ENCODE data around the gene LRRC19. TPM values are rescaled to one million over a fixed set of nuclear protein-coding genes. Genes with fewer than 3 reads are reported as not detected.

LRRC19 gene
- total and polyA plus RNA-seq, 7 donors: 0.01 TPM; not detected in 6

- Histone ChIP-seq H3K27ac (peak within 1 kb of the TSS; percentile 80), H3K36me3 (ENCODE audit: insufficient read depth in 1 of 2, low read depth in 1 of 2) (no peaks in the 10 kb centered on the region), H3K4me1 (peaks cover 9% of the 10 kb centered on the region), H3K4me3 (peak within 1 kb of the TSS; percentile 66), H3K9me3 (no peaks in the 10 kb centered on the region), H3K27me3 (ENCODE audit: insufficient read depth in 3 of 3, low read length in 2 of 3) (no peaks in the 10 kb centered on the region)
- intact Hi-C loops (cut with DNase I): loop anchor here in 1 of 2 donors (2.0 kb wide), 1 partner anchor 63 kb away; the partner anchor contains the start of gene CAAP1
- ATAC-seq: peak; percentile 100
- no peak for TF ChIP-seq CTCF (IDR thresholded peaks at IDR 0.05)
- WGBS, 3 donors: 1% methylated on average over 52 to 53 of the region's 53 CpGs
- DNase-seq: peak; percentile 98
Measured at GRCh38 chr9:26955921-26956859, 49.3 kb downstream of the LRRC19 start, which contains the start of gene IFT74. Gene IFT74, plus strand, starts transcription at chr9:26956412. Its CDS starts 5,556 bp downstream, at chr9:26961968.

- Histone ChIP-seq H3K27ac (peak overlapping the region; percentile 80), H3K27me3 (ENCODE audit: insufficient read depth in 3 of 3, low read length in 2 of 3) (no peaks in the 10 kb centered on the region), H3K4me3 (peak overlapping the region; percentile 66), H3K9me3 (no peaks in the 10 kb centered on the region), H3K36me3 (ENCODE audit: insufficient read depth in 1 of 2, low read depth in 1 of 2) (no peaks in the 10 kb centered on the region), H3K4me1 (peaks cover 9% of the 10 kb centered on the region)
- intact Hi-C loops (cut with DNase I): no loop called here
- 60 to 64% (median 60%) methylated on average over 4 of the region's 4 CpGs for WGBS, 3 donors
- no peak for TF ChIP-seq CTCF (IDR thresholded peaks at IDR 0.05)
- ATAC-seq (peak in 1 of 4 donors; percentile 36), DNase-seq (no peak)
Measured at GRCh38 chr9:26955222-26955903, 50.1 kb downstream of the LRRC19 start.

GRCh38 chr9:26954050-26954508 is 51.4 kb downstream of the LRRC19 start:
- DNase-seq (no peak), ATAC-seq (no peak)
- intact Hi-C loops (cut with DNase I): no loop called here
- no peaks in the 10 kb centered on the region for H3K36me3 ChIP-seq (ENCODE audit: insufficient read depth in 1 of 2, low read depth in 1 of 2)
- no peak overlapping the region for H3K27ac ChIP-seq
- H3K4me1 ChIP-seq: peaks cover 9% of the 10 kb centered on the region
- TF ChIP-seq CTCF (IDR thresholded peaks at IDR 0.05): no peak
- no peaks in the 10 kb centered on the region for H3K27me3 ChIP-seq (ENCODE audit: insufficient read depth in 3 of 3, low read length in 2 of 3)
- no peak overlapping the region for H3K4me3 ChIP-seq
- H3K9me3 ChIP-seq: no peaks in the 10 kb centered on the region
- whole genome bisulfite sequencing, 3 donors: 79 to 84% (median 80%) methylated on average over 3 of the region's 3 CpGs

GRCh38 chr9:26951794-26952193 is 53.7 kb downstream of the LRRC19 start:
- no peak for TF ChIP-seq CTCF (IDR thresholded peaks at IDR 0.05)
- WGBS, 3 donors: 80 to 88% (median 82%) methylated on average over 3 of the region's 3 CpGs
- Histone ChIP-seq H3K36me3 (ENCODE audit: insufficient read depth in 1 of 2, low read depth in 1 of 2) (no peaks in the 10 kb centered on the region), H3K27me3 (ENCODE audit: insufficient read depth in 3 of 3, low read length in 2 of 3) (no peaks in the 10 kb centered on the region), H3K27ac (no peak overlapping the region), H3K9me3 (no peaks in the 10 kb centered on the region), H3K4me1 (peaks cover 4% of the 10 kb centered on the region), H3K4me3 (no peak overlapping the region)
- ATAC-seq (no peak), DNase-seq (no peak)
- intact Hi-C loops (cut with DNase I): no loop called here

Data from psoas muscle (tissue), 8 donors.